Gastroesophageal sphincter (tissue), 3 donors: ENCODE data around the gene SMG1.
"Not testable (repeated sequence)": the region's sequence is repeated elsewhere in the genome, so short reads cannot be mapped to it uniquely, and the experiment has no call there.

Experiments
- CTCF ChIP-seq, 4 experiments: fragments of 200-600 bp in 2 of 4; fragments of 450-650 bp in 2 of 4; sonication (generic) in 1 of 4; IDR thresholded peaks; one replicate each; pipeline ENCODE4 v1.5.1; 2017 to 2019; ENCODE audit warnings: antibody characterized with exemption in 4 of 4, mild to moderate bottlenecking in 2 of 4, moderate library complexity in 2 of 4
- EP300 ChIP-seq: sonication (generic); formaldehyde crosslinking; IDR thresholded peaks from one replicate; pipeline ENCODE4 v1.6.1; 2017; ENCODE audit warnings: antibody characterized with exemption, mild to moderate bottlenecking
- POLR2A ChIP-seq, 2 donors: fragments of 450-650 bp; IDR thresholded peaks; one replicate each; pipeline ENCODE4 v1.6.1; 2017; ENCODE audit warnings: antibody characterized with exemption in 2 of 2, mild to moderate bottlenecking in 2 of 2, moderate library complexity in 1 of 2
- POLR2AphosphoS5 ChIP-seq: sonication (generic); formaldehyde crosslinking; IDR thresholded peaks from one replicate; pipeline ENCODE4 v1.6.1; 2017; ENCODE audit warnings: antibody characterized with exemption

GRCh38 chr16:18884456-18884855 lies 41.8 kb downstream of the SMG1 start:
- not testable (repeated sequence) for TF ChIP-seq POLR2A (IDR thresholded peaks at IDR 0.05); CTCF (IDR thresholded peaks at IDR 0.05); POLR2AphosphoS5; EP300
